Endodermal cell (in vitro differentiated cells): ENCODE measurements around the gene KCNE1. TPM values are rescaled to one million over a fixed set of nuclear protein-coding genes. Genes with fewer than 3 reads are reported as not detected.
"Not testable (repeated sequence)": the region's sequence is repeated elsewhere in the genome, so short reads cannot be mapped to it uniquely, and the experiment has no call there.

Experiments used
- DNase-seq: peaks from one replicate; pipeline ENCODE4 v3.0.0-alpha.2; 2017
- H3K27ac ChIP-seq: 2 replicates; pipeline ENCODE4 v1.5.1; 2013; ENCODE audit warnings: mild to moderate bottlenecking, low read depth, low read length, moderate library complexity
- H3K27me3 ChIP-seq: 2 replicates; pipeline ENCODE4 v1.6.1; 2013; ENCODE audit warnings: mild to moderate bottlenecking, low read length, moderate library complexity; ENCODE audit not compliant: insufficient read depth, control insufficient read depth, poor library complexity, severe bottlenecking
- H3K36me3 ChIP-seq: 2 replicates; pipeline ENCODE4 v1.7.0; 2013; ENCODE audit warnings: mild to moderate bottlenecking, low read length, moderate library complexity; ENCODE audit not compliant: control insufficient read depth, insufficient read depth
- H3K4me1 ChIP-seq: one replicate; pipeline ENCODE4 v1.7.0; 2013; ENCODE audit warnings: low read length; ENCODE audit not compliant: control insufficient read depth, insufficient read depth
- H3K4me3 ChIP-seq: 2 replicates; pipeline ENCODE4 v1.5.1; 2013; ENCODE audit warnings: mild to moderate bottlenecking, low read length, moderate library complexity
- H3K9ac ChIP-seq: 2 replicates; pipeline ENCODE4 v1.6.1; 2013; ENCODE audit warnings: mild to moderate bottlenecking, low read length, moderate library complexity; ENCODE audit not compliant: poor library complexity, severe bottlenecking; ENCODE audit errors: extremely low read depth
- H3K9me3 ChIP-seq: 2 replicates; pipeline ENCODE4 v1.6.1; 2013; ENCODE audit warnings: mild to moderate bottlenecking, low read length, moderate library complexity; ENCODE audit not compliant: control insufficient read depth
- H3K27ac Mint-ChIP-seq: 2 replicates; pipeline ENCODE4 v1.8.0; 2020; ENCODE audit warnings: mixed read lengths
- H3K27me3 Mint-ChIP-seq: 2 replicates; pipeline ENCODE4 v1.8.0; 2021; ENCODE audit warnings: mild to moderate bottlenecking, mixed read lengths; ENCODE audit not compliant: insufficient read depth
- H3K36me3 Mint-ChIP-seq: 2 replicates; pipeline ENCODE4 v1.8.0; 2020; ENCODE audit warnings: low read depth, mixed read lengths
- H3K4me1 Mint-ChIP-seq: 2 replicates; pipeline ENCODE4 v1.8.0; 2020; ENCODE audit warnings: mixed read lengths
- H3K4me3 Mint-ChIP-seq: 2 replicates; pipeline ENCODE4 v1.8.0; 2020; ENCODE audit warnings: mild to moderate bottlenecking, moderate library complexity, mixed read lengths
- H3K9me3 Mint-ChIP-seq: 2 replicates; pipeline ENCODE4 v1.8.0; 2020; ENCODE audit warnings: mild to moderate bottlenecking, mixed read lengths
- CTCF ChIP-seq: fragments of 200-600 bp; sonication (generic); conservative IDR thresholded peaks from 2 replicates; pipeline ENCODE4 v1.5.0; 2021; ENCODE audit warnings: antibody characterized with exemption, mild to moderate bottlenecking
- WGBS, 2 experiments: methylation state at CpG; one replicate each; pipeline versions ENCODE4 v1.1.5 to v1.1.7; 2013; ENCODE audit warnings: missing lambda C conversion rate in 2 of 2, mixed read lengths in 1 of 2; ENCODE audit not compliant: insufficient coverage in 1 of 2, insufficient read length in 1 of 2; 5-methylcytosine and 5-hydroxymethylcytosine counted together
- total RNA-seq, 2 donors: library from RNA; stranded (reverse); fragmentation: NEBNext Ultra II Directional in 1 of 2; extraction: Animal tissue kit (Norgen Biotek cat#: 25700) in 1 of 2; gene quantifications; 2 replicates in 1 of 2; 3 replicates in 1 of 2; pipeline ENCODE4 v1.2.1, GENCODE V29; 2021

Gene KCNE1
- total RNA-seq, 2 donors from 2014 or later = 0.24 TPM; not detected in 1

- Histone ChIP-seq H3K27ac (no peak overlapping the region), H3K9ac (no peak overlapping the region), H3K4me1 (peaks cover 3% of the 10 kb centered on the region), H3K4me3 (no peak overlapping the region), H3K9me3 (peaks cover 13% of the 10 kb centered on the region), H3K27me3 (no peaks in the 10 kb centered on the region), H3K36me3 (no peaks in the 10 kb centered on the region)
- Mint-ChIP-seq H3K4me1 (peaks cover 10% of the 10 kb centered on the region), H3K36me3 (peaks cover 8% of the 10 kb centered on the region), H3K4me3 (no peak overlapping the region), H3K27me3 (no peaks in the 10 kb centered on the region), H3K27ac (no peak overlapping the region), H3K9me3 (peaks cover 19% of the 10 kb centered on the region)
- DNase-seq = no peak
- WGBS, 2 experiments = 91 to 96% methylated on average over 2 to 5 of the region's 5 CpGs
- TF ChIP-seq CTCF = no peak
Measured at GRCh38 chr21:34557261-34557660, 45.3 kb upstream of the KCNE1 start.

GRCh38 chr21:34554670-34555069, 42.7 kb upstream of the KCNE1 start:
- H3K4me1 Mint-ChIP-seq = peaks cover 10% of the 10 kb centered on the region
- H3K4me1 ChIP-seq, H3K36me3 Mint-ChIP-seq, H3K36me3 ChIP-seq, H3K27ac Mint-ChIP-seq, DNase-seq, H3K27me3 Mint-ChIP-seq, H3K9ac ChIP-seq, H3K4me3 Mint-ChIP-seq, H3K27ac ChIP-seq, H3K27me3 ChIP-seq: not testable (repeated sequence)
- WGBS, 2 experiments = 95 to 96% methylated on average over 2 of the region's 2 CpGs
- Histone ChIP-seq H3K4me3 (peak overlapping the region; percentile 62), H3K9me3 (peaks cover 13% of the 10 kb centered on the region)
- peaks cover 19% of the 10 kb centered on the region for H3K9me3 Mint-ChIP-seq

GRCh38 chr21:34554227-34554626, 42.2 kb upstream of the KCNE1 start:
- H3K36me3 Mint-ChIP-seq = peaks cover 8% of the 10 kb centered on the region
- peaks cover 19% of the 10 kb centered on the region for H3K9me3 Mint-ChIP-seq
- H3K27ac Mint-ChIP-seq = no peak overlapping the region
- no peak overlapping the region for H3K4me3 Mint-ChIP-seq
- Histone ChIP-seq H3K36me3 (no peaks in the 10 kb centered on the region), H3K27ac (no peak overlapping the region), H3K9me3 (peaks cover 13% of the 10 kb centered on the region), H3K27me3 (no peaks in the 10 kb centered on the region), H3K9ac (no peak overlapping the region), H3K4me1 (peaks cover 3% of the 10 kb centered on the region), H3K4me3 (peak overlapping the region; percentile 8)
- peaks cover 10% of the 10 kb centered on the region for H3K4me1 Mint-ChIP-seq
- no peak for DNase-seq
- no peak for TF ChIP-seq CTCF
- WGBS, 2 experiments = 93 to 100% methylated on average over 1 to 4 of the region's 4 CpGs
- no peaks in the 10 kb centered on the region for H3K27me3 Mint-ChIP-seq
